Esophagus (tissue), 2 donors: ENCODE results near the gene IL5RA. TPM values are rescaled to one million over a fixed set of nuclear protein-coding genes. Genes with fewer than 3 reads are reported as not detected.

Source experiments
- H3K27ac ChIP-seq, 2 donors: one replicate each; pipeline ENCODE4 v1.5.1; 2013; ENCODE audit warnings: low read depth in 2 of 2, mild to moderate bottlenecking in 2 of 2, inconsistent platforms in 1 of 2, low read length in 1 of 2, moderate library complexity in 1 of 2
- H3K27me3 ChIP-seq, 2 donors: one replicate each; pipeline ENCODE4 v1.6.1; 2013; ENCODE audit warnings: low read length in 2 of 2, control low read depth in 1 of 2, mild to moderate bottlenecking in 1 of 2; ENCODE audit not compliant: insufficient read depth in 2 of 2, control insufficient read depth in 1 of 2
- H3K36me3 ChIP-seq, 2 donors: one replicate each; pipeline ENCODE4 v1.6.1; 2013; ENCODE audit warnings: low read length in 1 of 2; ENCODE audit not compliant: control insufficient read depth in 2 of 2, insufficient read depth in 2 of 2
- H3K4me1 ChIP-seq, 2 donors: one replicate each; pipeline ENCODE4 v1.6.1; 2013; ENCODE audit warnings: low read length in 1 of 2; ENCODE audit not compliant: control insufficient read depth in 2 of 2, insufficient read depth in 2 of 2
- H3K4me3 ChIP-seq, 2 donors: one replicate each; pipeline ENCODE4 v1.5.1; 2013; ENCODE audit warnings: low read length in 2 of 2, mild to moderate bottlenecking in 2 of 2, low read depth in 1 of 2, moderate library complexity in 1 of 2
- H3K9me3 ChIP-seq, 2 donors: one replicate each; pipeline ENCODE4 v1.6.1; 2013; ENCODE audit warnings: mild to moderate bottlenecking in 2 of 2, low read depth in 1 of 2, low read length in 1 of 2, moderate library complexity in 1 of 2; ENCODE audit not compliant: control insufficient read depth in 2 of 2, insufficient read depth in 1 of 2
- WGBS, 2 donors: extraction: QIAGEN DNeasy Blood & Tissue Kit; methylation state at CpG; one replicate each; pipeline ENCODE4 v1.1.7; 2013; 5-methylcytosine and 5-hydroxymethylcytosine counted together
- polyA plus RNA-seq, 2 donors: library from polyadenylated mRNA; stranded (reverse); fragments of 200-250 nt; gene quantifications; one replicate each; pipeline ENCODE4 v1.2.3, GENCODE V29; 2013
- donor health status: healthy with polysubstance abuse.
- donor health status: Bipolar disorder and iron deficiency.

Gene IL5RA
- polyA plus RNA-seq, 2 donors = 0.02 TPM; not detected in 1

DNA sequence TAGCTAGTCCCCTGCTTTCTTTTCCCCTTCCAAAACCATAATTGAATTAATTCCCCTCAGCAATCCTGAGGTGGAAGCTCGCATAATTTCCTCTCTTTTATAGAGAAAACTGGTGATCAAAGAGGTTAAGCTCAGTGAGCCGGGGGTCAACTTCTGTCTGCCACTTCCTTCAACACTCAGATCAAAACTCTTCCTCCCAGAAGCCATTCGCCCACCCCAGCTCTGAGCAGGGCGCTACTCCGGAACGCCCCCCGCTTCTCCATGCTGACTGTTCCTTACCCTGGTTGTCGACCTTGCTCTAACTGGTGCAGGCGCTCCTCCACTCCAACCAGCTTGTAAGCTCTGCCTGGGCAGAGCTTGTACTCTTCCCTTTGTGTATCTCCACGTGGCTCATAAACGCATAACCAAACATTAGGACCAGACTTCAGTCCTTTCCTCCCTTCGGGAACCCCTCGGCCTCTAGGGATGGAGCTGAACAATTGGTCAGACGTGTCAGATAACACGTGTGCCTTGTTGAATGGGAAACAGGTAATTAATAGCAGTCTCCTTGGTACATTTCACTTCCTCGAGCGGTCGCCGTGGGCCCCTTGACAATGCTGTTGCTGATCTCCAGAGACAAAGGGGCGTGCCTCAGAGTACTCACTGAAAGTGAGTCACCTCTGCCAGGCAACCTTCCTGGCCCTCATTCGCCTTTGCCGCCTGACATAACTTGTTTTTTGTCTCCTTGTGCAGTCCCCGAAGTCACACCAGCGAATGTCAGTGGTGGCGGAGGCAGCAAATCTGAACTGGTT is 71.8 kb downstream of the IL5RA start:
- no peaks in the 10 kb centered on the region for H3K36me3 ChIP-seq
- H3K4me1 ChIP-seq = no peaks in the 10 kb centered on the region
- H3K9me3 ChIP-seq = no peaks in the 10 kb centered on the region
- peak overlapping the region in 1 of 2 donors; percentile 32 for H3K4me3 ChIP-seq
- no peaks in the 10 kb centered on the region for H3K27me3 ChIP-seq
- peak overlapping the region in 1 of 2 donors; percentile 76 for H3K27ac ChIP-seq
- WGBS, 2 donors = 61 to 64% methylated on average over 25 of the region's 25 CpGs

DNA sequence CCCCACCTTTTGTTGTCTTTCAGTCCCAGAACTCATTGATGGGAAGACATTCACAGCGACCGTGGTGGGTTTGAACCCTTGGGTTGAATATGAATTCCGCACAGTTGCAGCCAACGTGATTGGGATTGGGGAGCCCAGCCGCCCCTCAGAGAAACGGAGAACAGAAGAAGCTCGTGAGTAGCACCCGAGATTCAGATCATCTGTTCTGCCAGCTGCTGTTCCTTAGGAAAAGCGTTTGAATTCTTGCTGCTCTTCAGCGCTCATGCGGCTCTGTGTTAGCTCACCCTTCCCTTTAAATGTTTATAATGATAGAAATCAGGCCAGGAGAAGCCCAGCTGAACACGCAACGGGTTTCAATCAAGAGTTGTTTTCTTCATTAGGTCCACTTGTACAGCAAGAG is 73.0 kb downstream of the IL5RA start:
- no peaks in the 10 kb centered on the region for H3K27me3 ChIP-seq
- H3K4me3 ChIP-seq = no peak overlapping the region
- H3K9me3 ChIP-seq = no peaks in the 10 kb centered on the region
- no peak overlapping the region for H3K27ac ChIP-seq
- WGBS, 2 donors = 89 to 91% methylated on average over 13 of the region's 13 CpGs
- H3K4me1 ChIP-seq = no peaks in the 10 kb centered on the region
- H3K36me3 ChIP-seq = no peaks in the 10 kb centered on the region

DNA sequence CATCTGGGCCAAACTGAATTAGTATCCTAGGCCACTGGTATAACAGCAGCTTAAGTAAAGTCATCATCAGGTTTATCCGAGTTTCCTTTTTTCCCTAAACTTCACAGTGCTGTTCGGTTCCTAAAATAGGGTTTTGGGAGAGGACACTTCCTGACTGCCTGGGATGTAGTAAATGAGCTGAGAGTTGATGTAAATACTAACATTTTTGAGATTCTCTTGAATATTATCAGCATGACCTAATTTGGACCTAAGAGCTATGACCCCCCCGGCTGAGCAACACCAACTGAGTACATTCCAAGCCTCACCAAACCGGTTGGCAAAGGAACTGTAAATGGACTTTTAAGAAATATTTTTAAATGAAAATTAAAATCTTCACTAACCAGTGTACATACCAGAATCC is 78.8 kb downstream of the IL5RA start:
- no peaks in the 10 kb centered on the region for H3K36me3 ChIP-seq
- no peak overlapping the region for H3K27ac ChIP-seq
- H3K4me1 ChIP-seq = no peaks in the 10 kb centered on the region
- no peak overlapping the region for H3K4me3 ChIP-seq
- no peaks in the 10 kb centered on the region for H3K27me3 ChIP-seq
- WGBS, 2 donors = 62 to 65% methylated on average over 4 of the region's 4 CpGs
- no peaks in the 10 kb centered on the region for H3K9me3 ChIP-seq

GRCh38 chr3:3027976-3028567 is 82.1 kb downstream of the IL5RA start:
- 68 to 76% methylated on average over 5 of the region's 5 CpGs for WGBS, 2 donors
- no peaks in the 10 kb centered on the region for H3K9me3 ChIP-seq
- no peaks in the 10 kb centered on the region for H3K36me3 ChIP-seq
- peaks cover 0 to 3% of the 10 kb centered on the region in 2 donors for H3K4me1 ChIP-seq
- no peak overlapping the region for H3K27ac ChIP-seq
- H3K4me3 ChIP-seq = no peak overlapping the region
- H3K27me3 ChIP-seq = no peaks in the 10 kb centered on the region

DNA sequence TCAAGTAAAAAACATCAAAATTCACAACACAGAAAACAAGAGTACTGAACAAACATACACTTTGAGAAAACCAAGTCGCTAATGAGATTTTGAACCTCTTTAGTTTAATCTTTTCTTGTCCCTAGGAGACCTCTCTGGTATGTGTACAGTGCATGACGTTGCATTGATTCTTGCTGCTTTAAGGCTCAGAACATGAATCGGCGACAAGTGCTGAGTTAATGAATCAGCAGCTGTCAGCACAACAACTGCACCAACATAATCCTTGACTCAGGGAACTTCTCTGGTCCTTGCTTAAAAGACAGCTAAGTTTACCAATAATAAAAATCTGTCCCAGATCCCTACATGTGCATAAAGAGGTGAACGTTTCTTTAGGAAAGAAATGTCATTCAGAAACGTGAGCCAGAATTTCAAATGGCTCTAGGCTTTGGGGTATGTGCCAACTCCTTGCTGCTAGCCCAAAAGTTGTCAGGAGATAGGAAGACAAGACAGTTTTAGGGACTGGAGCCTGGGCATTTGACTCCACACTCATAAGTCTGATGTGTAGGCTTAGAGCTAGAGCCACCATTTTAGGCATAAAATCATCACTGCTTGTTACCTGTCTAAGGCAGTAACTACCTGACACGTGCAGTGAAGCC is 86.9 kb downstream of the IL5RA start:
- 36 to 42% methylated on average over 7 of the region's 7 CpGs for WGBS, 2 donors
- Histone ChIP-seq H3K36me3 (no peaks in the 10 kb centered on the region), H3K4me3 (no peak overlapping the region), H3K9me3 (no peaks in the 10 kb centered on the region), H3K27me3 (no peaks in the 10 kb centered on the region), H3K4me1 (peaks cover 0 to 3% of the 10 kb centered on the region in 2 donors), H3K27ac (no peak overlapping the region)

- Histone ChIP-seq H3K4me1 (peaks cover 0 to 3% of the 10 kb centered on the region in 2 donors), H3K27ac (no peak overlapping the region), H3K27me3 (no peaks in the 10 kb centered on the region), H3K9me3 (no peaks in the 10 kb centered on the region), H3K4me3 (no peak overlapping the region), H3K36me3 (no peaks in the 10 kb centered on the region)
- WGBS, 2 donors = 85 to 88% methylated on average over 7 of the region's 7 CpGs
These were observed 90.0 kb downstream of the IL5RA start for GRCh38 chr3:3020209-3020608.

Other genes starting within 250 kb of the IL5RA start
- 1 to 10 TPM; 8.3 to 8.8 TPM for gene TRNT1, start 16.6 kb upstream of the IL5RA start, polyA plus RNA-seq
- gene CRBN, start 69.3 kb upstream of the IL5RA start, polyA plus RNA-seq = 10 to 100 TPM; 15.5 to 16.4 TPM